Sciatic nerve (tissue), 2 donors: ENCODE results near the gene MYT1. TPM values are rescaled to one million over a fixed set of nuclear protein-coding genes. Genes with fewer than 3 reads are reported as not detected.
A peak's percentile ranks its signal among the peaks of the same experiment; 100 is the strongest.
"Not testable (repeated sequence)": the region's sequence is repeated elsewhere in the genome, so short reads cannot be mapped to it uniquely, and the experiment has no call there.

Source experiments
- ATAC-seq: fragments of 200-7000 bp; cut with Tn5 transposase; one replicate; pipeline ENCODE4 v1.9.1; 2020; ENCODE audit warnings: mild to moderate bottlenecking, moderate library complexity
- DNase-seq: peaks from one replicate; pipeline ENCODE4 v3.0.0-alpha.2; 2020; ENCODE audit warnings: low spot score
- intact Hi-C: fragments of 100-400 bp; cut with DNase I; formaldehyde crosslinking; loops from one replicate; pipeline ENCODE4 v1.14.2; 2022
- total RNA-seq: library from RNA; stranded (reverse); fragmentation: NEBNext Ultra II Directional; extraction: Animal tissue kit (Norgen Biotek cat#: 25700); gene quantifications from one replicate; pipeline ENCODE4 v1.2.1, GENCODE V29; 2021
- donor health status: DM: no; HTN: no; CAD: no.
- donor health status: DM: no; HTN: no; CAD: no.

The MYT1 gene
- total RNA-seq, 1 donor from 2014 or later: not detected

DNA sequence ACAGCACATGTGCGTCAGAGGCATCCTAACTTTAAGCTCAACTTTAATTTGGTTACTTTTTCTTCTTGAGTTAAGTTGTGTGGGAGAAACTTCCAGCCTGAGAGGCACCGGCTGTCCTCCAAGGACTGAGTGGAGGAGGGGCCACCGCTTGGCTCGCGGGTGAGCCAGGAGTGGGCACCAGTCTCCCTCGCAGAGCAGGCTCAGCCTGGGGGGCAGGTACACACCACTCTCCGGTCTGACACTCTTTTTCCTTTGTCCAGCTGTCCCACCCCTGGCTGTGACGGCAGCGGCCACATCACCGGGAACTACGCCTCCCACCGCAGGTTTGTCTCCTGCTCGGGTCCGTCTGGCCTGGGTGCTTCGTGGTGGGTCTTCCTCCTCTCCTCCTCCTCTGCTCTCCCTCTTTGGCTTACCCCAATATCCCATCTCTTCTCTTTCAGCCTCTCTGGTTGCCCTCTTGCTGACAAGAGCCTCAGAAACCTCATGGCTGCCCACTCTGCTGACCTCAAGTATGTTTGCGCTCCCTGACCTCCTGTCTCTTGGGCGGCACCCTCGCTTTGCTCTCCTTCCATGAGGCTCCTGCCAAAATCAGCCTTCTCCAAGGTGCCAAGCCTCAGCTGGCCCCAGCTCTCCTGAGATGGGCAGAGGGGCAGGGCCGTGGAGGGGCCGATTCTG, 58.7 kb downstream of the MYT1 start:
- ATAC-seq (no peak), DNase-seq (no peak)
- intact Hi-C loops: no loop called here

- ATAC-seq: peak; percentile 56
- intact Hi-C loops: no loop called here
- DNase-seq: no peak
Observed at GRCh38 chr20:64223526-64224067, 59.3 kb downstream of the MYT1 start.

DNA sequence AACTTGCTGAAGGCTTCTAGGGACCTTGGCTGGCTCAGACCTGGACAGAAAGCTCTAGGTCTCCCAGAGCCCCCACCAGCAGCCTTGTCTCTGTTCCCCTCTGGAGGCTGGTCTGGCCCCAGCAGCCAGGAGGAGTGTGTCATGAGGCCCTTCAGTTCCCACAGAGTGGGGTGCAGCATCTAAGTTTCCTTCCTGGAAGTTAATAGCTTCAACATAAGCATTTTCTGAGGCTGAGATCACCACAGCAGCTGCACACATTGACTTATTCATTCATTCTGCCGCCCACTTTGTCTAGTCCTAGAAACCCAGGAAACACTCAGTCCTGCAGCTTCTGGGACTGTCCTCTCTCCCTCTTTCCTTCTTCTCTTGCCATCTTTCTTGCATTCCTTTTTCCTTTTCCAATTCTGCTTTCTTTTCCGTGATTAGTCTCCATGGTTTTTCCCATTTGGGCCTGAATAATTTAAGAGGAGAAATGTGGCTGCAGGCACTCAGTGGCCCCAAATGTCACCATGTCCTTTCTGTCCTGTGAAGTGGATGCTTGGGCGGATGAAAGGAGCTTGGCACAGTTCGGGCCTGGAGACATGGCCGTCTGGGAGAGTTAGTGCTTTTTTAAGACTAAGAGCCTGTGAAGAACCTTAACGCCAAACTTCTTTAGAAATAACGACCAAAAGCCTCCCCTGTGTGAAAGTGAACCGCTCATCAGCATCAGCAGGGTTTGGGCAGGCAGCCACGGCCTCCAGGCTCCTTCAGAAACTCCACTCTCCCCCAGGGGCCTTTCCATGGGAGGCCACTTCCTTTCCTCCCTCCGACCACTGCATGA, 60.3 kb downstream of the MYT1 start:
- intact Hi-C loops: no loop called here
- no peak for DNase-seq
- ATAC-seq: no peak

- intact Hi-C loops: no loop called here
- no peak for DNase-seq
- ATAC-seq: no peak
Observed at GRCh38 chr20:64225171-64225595, 60.9 kb downstream of the MYT1 start.

- DNase-seq: no peak
- ATAC-seq: no peak
- intact Hi-C loops: no loop called here
Observed at GRCh38 chr20:64225828-64226598, 61.8 kb downstream of the MYT1 start.

- intact Hi-C loops: no loop called here
- ATAC-seq (no peak), DNase-seq (no peak)
Observed at GRCh38 chr20:64226686-64227580, 62.7 kb downstream of the MYT1 start.

- DNase-seq (no peak), ATAC-seq (no peak)
- intact Hi-C loops: no loop called here
Observed at GRCh38 chr20:64228086-64228653, 63.9 kb downstream of the MYT1 start.

DNA sequence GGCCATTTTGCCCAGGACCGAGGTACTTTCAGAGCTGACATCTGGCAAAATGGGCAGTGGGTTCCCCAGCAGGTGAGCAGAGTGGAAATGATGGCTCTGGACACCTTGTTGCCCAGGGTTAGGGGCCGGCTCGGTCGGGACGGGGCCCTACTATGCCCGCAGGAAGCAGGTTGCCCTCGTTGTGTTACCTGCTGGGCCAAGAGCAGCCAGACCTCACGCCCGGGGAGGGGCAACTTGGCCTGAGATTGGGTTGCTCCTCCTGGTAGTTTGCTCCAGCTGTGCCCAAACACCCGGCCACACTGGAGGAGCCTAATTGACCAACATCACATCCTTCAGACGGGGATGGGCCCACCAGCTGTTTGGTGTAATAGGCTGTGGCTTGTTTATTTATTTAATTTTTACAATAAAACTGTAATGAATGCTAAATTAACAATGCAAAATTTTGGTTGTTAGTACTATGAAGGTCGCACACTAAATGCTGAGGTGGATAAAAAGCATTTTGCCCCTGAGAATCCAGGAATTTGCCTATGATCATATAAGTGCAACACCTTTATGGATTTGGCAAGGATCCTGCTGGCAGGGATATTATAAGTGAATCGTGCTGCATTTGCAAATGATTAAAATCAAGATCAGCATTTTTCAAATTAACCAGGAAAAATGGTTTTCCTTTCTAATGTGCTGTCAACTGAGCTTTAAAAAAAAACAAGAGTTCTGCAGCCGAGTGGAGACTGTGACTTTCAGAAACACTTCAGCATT, 64.7 kb downstream of the MYT1 start:
- no peak for ATAC-seq
- intact Hi-C loops: no loop called here
- no peak for DNase-seq

GRCh38 chr20:64229507-64230061, 65.3 kb downstream of the MYT1 start:
- ATAC-seq (no peak), DNase-seq (no peak)
- intact Hi-C loops: no loop called here

GRCh38 chr20:64230461-64231145, 66.4 kb downstream of the MYT1 start:
- DNase-seq: no peak
- ATAC-seq: no peak
- intact Hi-C loops: no loop called here

DNA sequence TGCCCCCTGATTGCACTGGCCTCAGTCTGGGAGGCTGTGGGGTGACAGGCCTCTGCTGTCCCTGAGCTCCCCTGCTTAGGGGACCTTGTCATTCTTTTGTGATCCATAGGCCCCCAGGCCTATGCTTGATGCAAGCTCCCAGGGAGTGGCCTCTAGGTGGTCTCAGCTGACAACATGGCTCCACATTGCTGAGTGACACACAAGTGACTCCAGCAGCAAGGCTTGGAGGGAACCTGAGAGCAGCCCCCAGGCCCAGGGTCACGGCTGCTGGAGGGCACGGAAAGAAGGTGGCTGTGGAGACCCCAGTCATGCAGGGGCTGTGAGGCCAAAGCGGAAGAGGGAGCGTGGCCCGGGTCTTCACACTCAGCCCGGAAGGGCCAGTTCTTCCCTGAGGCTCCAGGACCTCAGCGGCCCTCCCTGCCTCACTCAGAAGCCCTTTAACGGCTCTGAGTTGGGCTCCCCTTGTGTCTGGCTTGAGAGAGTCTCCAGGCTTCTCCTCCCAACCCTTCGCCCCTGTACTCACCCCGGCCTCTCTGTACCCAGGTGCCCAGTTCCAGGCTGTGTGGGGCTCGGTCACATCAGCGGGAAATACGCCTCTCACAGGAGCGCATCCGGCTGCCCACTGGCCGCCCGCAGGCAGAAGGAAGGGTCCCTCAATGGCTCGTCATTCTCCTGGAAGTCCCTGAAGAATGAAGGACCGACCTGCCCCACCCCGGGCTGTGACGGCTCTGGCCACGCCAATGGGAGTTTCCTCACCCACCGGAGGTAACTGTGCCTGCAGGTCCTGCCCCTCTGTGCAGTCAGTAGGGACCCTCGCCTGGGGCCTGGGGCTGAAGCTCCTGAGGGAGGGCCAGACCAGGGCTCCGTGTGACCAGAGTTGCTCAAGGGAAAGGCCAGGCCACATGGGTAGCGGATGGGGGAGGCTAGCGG, 67.6 kb downstream of the MYT1 start:
- intact Hi-C loops: no loop called here
- ATAC-seq (no peak), DNase-seq (no peak)

GRCh38 chr20:64232794-64233193, 68.5 kb downstream of the MYT1 start:
- no peak for ATAC-seq
- DNase-seq: no peak
- intact Hi-C loops: no loop called here

GRCh38 chr20:64233725-64234124, 69.5 kb downstream of the MYT1 start:
- ATAC-seq (no peak), DNase-seq (no peak)
- intact Hi-C loops: no loop called here

DNA sequence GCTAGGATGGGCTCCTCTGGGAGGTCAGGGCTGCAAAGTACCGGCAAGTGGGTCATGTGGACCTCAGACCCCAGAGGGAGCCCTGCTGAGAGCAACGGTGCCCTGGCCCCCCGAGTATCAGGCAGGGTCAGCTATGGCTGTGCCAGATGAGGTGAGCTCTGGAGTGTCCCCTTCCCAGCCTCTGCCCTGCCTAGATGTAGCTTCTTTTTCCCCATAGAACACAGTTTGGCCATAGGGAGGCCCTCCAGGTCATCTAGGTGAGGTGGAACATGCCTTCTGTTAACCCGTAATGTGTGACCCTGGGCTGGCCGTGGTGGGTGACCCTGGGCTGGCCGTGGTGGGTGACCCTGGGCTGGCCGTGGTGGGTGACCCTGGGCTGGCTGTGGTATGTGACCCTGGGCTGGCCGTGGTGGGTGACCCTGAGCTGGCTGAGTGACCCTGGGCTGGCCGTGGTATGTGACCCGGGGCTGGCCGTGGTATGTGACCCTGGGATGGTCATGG, 70.1 kb downstream of the MYT1 start:
- ATAC-seq (no peak), DNase-seq (no peak)
- intact Hi-C loops: no loop called here

DNA sequence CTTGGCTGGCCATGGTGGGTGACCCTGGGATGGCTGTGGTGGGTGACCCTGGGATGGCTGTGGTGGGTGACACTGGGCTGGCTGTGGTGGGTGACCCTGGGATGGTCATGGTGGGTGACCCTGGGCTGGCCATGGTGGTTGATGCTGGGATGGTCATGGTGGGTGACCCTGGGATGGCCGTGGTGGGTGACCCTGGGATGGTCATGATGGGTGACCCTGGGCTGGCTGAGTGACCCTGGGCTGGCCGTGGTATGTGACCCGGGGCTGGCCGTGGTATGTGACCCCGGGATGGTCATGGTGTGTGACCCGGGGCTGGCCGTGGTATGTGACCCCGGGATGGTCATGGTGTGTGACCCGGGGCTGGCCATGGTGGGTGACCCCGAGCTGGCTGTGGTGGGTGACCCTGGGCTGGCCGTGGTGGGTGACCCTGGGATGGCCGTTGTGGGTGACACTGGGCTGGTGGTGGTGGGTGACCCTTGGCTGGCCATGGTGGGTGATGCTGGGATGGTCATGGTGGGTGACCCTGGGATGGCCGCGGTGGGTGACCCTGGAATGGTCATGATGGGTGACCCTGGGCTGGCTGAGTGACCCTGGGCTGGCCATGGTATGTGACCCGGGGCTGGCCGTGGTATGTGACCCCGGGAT, 70.8 kb downstream of the MYT1 start:
- DNase-seq, ATAC-seq, intact Hi-C loops: not testable (repeated sequence)
